Activated CD4-positive, CD25-positive, alpha-beta regulatory T cell treated with anti-CD3 and anti-CD28 coated beads, Interleukin-2, amount 50 U/mL, for 24 hours (primary cell): Measurements from ENCODE around the gene UGT1A1.
"Not testable (repeated sequence)": the region's sequence is repeated elsewhere in the genome, so short reads cannot be mapped to it uniquely, and the experiment has no call there.

Experiments used
- ATAC-seq, 2 donors: fragments of 150-1000 bp; cut with Tn5 transposase; one replicate each; pipeline ENCODE4 v1.10.0; 2021; ENCODE audit warnings: mild to moderate bottlenecking in 1 of 2, moderate library complexity in 1 of 2

UGT1A1 gene

DNA sequence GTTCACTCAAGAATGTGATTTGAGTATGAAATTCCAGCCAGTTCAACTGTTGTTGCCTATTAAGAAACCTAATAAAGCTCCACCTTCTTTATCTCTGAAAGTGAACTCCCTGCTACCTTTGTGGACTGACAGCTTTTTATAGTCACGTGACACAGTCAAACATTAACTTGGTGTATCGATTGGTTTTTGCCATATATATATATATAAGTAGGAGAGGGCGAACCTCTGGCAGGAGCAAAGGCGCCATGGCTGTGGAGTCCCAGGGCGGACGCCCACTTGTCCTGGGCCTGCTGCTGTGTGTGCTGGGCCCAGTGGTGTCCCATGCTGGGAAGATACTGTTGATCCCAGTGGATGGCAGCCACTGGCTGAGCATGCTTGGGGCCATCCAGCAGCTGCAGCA, at the start of gene UGT1A1:
UGT1A1 (plus strand) TSS at position 228 of the 400 bp plus-strand sequence; CDS start at position 246, 18 bp downstream.
- no peak for ATAC-seq

- peak in 1 of 2 donors; percentile 35 for ATAC-seq
These were observed 48.6 kb upstream of the UGT1A1 start for GRCh38 chr2:233711312-233712008.

DNA sequence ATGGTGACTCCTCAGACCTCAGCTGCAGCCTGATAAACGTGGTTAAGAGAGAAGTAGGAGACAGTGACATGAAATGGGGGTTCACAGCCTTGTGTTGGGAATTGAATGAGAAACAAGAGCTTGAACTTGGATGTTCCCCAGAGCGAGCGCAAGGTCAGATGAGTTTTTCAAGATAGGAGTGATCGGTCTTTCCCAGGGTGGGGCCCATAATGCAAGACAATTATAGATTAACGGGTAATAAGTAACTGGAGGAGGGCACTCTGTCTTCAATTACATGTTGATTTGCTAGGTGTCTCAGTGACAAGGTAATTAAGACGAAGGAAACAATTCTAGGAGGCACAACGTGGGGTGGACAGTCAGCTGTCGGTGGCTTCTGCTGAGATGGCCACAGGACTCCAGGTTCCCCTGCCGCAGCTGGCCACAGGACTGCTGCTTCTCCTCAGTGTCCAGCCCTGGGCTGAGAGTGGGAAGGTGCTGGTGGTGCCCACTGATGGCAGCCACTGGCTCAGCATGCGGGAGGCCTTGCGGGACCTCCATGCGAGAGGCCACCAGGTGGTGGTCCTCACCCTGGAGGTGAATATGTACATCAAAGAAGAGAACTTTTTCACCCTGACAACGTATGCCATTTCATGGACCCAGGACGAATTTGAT, 47.3 kb upstream of the UGT1A1 start, which contains the start of gene UGT1A5:
UGT1A5 (plus strand) TSS at position 297 of the 651 bp plus-strand sequence; CDS start at position 382, 85 bp downstream.
- no peak for ATAC-seq

DNA sequence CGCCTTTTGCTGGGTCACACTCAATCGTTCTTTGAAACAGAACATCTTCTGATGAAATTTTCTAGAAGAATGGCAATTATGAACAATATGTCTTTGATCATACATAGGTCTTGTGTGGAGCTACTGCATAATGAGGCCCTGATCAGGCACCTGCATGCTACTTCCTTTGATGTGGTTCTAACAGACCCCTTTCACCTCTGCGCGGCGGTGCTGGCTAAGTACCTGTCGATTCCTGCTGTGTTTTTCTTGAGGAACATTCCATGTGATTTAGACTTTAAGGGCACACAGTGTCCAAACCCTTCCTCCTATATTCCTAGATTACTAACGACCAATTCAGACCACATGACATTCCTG, 46.8 kb upstream of the UGT1A1 start:
- ATAC-seq = no peak

GRCh38 chr2:233714121-233714520, 45.9 kb upstream of the UGT1A1 start:
- no peak for ATAC-seq

DNA sequence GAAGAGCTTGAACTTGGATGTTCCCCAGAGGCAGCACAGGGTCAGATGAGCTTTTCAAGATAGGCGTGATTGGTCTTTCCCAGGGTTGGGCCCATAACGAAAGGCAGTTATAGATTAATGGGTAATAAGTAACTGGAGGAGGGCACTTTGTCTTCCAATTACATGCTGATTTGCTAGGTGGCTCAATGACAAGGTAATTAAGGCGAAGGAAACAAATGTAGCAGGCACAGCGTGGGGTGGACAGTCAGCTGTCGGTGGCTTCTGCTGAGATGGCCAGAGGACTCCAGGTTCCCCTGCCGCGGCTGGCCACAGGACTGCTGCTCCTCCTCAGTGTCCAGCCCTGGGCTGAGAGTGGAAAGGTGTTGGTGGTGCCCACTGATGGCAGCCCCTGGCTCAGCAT, 41.5 kb upstream of the UGT1A1 start, which contains the start of gene UGT1A4:
UGT1A4 (plus strand) TSS at position 185 of the 400 bp plus-strand sequence; CDS start at position 270, 85 bp downstream.
- ATAC-seq = no peak

GRCh38 chr2:233728723-233729301, 31.3 kb upstream of the UGT1A1 start, which contains the start of gene UGT1A3:
Gene UGT1A3, plus strand, starts transcription at chr2:233729042. Its CDS starts 85 bp downstream, at chr2:233729127.
- no peak for ATAC-seq

GRCh38 chr2:233736868-233737653, 23.0 kb upstream of the UGT1A1 start:
- ATAC-seq = not testable (repeated sequence)

GRCh38 chr2:233740870-233741269, 19.2 kb upstream of the UGT1A1 start:
- no peak for ATAC-seq

- no peak for ATAC-seq
These were observed 16.4 kb upstream of the UGT1A1 start for GRCh38 chr2:233743464-233744259.

- no peak for ATAC-seq
These were observed 14.9 kb upstream of the UGT1A1 start for GRCh38 chr2:233745073-233745755.

- not testable (repeated sequence) for ATAC-seq
These were observed 14.2 kb upstream of the UGT1A1 start for GRCh38 chr2:233745838-233746237.

DNA sequence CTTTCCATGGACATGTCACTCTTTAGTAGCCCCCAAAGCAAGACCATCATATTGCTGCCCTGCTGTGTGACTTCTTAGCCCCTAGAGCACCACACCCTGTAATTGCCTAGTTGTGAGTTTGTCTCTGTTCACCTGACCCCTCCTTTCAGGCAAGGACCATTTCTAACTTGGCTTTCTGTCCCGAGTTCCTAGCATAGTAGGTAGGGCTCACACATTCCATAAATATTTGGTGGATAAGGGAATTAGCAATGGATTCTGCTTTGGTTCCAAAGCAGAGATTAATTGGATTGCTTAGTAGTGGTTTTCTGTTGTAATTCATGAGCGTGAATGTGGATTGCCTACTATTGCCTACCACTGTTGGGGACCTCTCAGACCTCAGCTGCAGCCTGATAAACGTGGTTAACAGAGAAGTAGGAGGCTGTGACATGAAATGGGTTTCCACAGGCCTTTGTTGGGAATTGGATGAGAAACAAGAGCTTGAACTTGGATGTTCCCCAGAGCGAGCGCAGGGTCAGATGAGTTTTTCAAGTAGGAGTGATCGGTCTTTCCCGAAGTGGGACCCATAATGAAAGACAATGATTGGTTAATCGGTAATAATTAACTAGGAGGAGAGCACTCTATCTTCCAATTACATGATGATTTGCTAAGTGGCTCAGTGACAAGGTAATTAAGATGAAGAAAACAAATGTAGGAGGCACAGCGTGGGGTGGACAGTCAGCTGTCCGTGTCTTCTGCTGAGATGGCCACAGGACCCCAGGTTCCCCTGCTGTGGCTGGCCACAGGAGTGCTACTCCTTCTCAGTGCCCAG, 13.4 kb upstream of the UGT1A1 start:
- ATAC-seq = no peak

GRCh38 chr2:233747283-233747544, 12.9 kb upstream of the UGT1A1 start:
- no peak for ATAC-seq

- ATAC-seq = not testable (repeated sequence)
These were observed 9.4 kb upstream of the UGT1A1 start for GRCh38 chr2:233750689-233751088.

DNA sequence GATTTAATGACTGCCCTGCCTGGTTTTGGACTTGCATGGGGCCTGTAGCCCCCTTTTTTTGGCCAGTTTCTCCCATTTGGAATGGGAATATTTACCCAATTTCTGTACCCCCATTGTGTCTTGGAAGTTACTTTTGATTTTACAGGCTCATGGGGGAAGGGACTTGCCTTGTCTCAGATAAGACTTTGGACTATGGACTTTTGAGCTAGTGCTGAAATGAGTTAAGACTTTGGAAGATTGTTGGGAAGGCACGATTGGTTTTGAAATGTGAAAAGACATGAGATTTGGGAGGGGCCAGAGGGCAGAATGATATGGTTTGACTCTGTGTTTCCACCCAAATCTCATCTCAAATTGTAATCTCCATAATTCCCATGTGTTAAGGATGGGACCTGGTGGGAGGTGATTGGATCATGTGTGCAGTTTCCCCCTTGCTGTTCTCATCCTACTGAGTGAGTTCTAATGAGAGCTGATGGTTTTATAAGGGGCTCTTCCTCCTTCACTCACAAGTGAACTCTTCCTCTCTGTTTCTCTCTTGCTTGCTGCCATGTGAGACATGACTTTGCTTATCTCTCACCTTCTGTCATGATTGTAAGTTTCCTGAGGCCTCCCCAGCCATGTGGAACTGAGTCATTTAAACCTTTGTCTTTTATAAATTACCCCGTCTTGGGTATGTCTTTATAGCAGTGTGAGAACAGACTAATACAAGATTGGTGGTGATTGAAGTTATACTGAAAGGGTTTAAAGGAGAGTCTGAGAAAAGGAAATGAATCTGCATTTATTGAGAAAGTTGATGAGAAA, 8.7 kb upstream of the UGT1A1 start:
- not testable (repeated sequence) for ATAC-seq

DNA sequence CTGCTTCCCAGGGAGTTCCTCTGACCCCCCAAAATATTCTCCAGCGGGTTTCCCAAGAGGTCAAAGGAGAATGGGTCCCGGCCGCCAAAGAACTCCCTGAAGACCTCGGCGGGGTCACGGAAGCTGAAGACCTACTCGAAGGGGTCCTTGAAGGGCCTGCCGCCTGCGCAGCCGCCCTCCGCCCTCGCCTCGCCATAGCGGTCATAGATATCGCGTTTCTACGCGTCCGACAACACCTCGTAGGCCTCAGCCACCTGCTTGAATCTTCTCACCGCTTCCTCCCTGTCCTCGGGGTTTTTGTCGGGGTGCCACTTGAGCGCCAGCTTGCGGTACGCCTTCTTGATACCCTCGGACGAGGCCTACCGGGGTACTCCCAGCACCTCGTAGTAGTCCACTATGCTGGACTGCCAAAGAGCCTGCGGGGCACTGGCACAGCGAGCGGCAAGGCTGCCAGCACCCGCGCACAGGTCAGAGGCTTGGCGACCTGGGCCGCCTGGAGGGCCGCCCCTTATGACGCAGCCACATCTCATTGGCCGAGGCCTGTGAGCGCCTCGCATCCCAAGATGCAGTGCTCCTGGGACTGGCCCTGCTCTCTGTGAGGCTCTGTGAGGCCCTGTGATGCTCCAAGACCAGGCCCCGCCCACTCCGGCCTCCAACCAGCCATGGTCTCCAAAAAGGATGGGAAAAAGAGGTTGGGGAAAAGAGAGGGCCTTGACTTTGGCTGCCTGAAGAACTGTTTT, 5.0 kb upstream of the UGT1A1 start:
- no peak for ATAC-seq

DNA sequence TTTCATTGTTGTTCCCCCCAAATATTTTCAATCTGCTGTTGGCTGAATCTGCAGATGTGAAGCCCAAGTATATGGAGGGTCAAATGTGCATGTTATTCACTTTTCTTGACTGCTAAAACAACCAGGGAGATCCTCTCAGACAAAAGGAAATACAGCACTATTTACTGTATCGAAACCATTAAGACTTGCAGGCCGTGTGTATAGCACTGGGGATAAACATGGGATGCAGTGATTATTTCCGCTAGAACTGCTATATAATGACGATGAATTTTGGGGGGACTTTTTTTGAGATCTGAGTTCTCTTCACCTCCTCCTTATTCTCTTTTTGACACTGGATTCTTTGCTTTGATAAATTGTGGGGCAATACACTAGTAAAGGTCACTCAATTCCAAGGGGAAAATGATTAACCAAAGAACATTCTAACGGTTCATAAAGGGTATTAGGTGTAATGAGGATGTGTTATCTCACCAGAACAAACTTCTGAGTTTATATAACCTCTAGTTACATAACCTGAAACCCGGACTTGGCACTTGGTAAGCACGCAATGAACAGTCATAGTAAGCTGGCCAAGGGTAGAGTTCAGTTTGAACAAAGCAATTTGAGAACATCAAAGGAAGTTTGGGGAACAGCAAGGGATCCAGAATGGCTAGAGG, 3.5 kb upstream of the UGT1A1 start:
- no peak for ATAC-seq

- ATAC-seq = no peak
These were observed 1.9 kb upstream of the UGT1A1 start for GRCh38 chr2:233758141-233758540.
